GM18907 (cell line): Measurements from ENCODE around the gene RAB38.

Experiments
- ATAC-seq: cut with Tn5 transposase; IDR thresholded peaks from one replicate; pipeline ENCODE4 v1.9.1; 2021; ENCODE audit warnings: mild to moderate bottlenecking, moderate library complexity; ENCODE audit not compliant: unreplicated experiment

The RAB38 gene

DNA sequence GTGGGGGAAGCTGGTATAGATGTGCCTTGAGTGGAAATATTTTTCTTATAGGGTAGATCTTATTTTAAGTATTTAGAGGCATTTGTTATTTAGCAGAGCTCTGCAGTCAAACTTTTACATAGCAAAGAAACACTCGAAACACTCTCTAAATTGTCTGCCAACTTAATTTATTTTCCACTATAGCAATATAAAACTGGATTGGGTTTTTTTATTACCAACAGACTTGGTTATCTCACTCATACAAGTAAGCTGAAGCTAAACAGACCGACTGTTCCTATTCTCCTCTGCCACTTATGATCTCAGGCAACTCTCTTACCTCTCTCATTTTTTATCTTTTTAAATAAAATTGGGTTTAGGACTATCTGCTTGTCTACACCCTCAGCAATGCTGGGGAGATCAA lies 4.6 kb downstream of the RAB38 start:
- ATAC-seq, result no peak

DNA sequence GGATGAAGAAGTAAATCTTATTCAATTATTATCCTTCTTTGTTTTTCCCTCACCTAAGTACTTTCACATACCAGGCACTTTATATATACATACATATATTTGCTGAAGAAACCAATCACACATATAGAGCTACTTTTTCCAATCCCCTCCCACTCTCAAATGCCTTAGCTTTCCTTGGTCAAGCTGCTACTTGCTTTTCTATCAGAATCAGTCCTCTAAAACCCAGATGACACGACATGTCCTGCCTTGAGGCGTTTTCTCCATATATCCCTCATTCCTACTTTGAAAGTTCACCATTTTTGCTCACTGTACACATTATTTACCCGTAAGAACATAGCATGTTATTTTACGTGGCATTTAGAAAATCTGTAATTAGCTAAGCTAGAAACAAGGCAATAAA lies 5.4 kb downstream of the RAB38 start:
- ATAC-seq, result no peak

GRCh38 chr11:88169471-88169870 lies 5.8 kb downstream of the RAB38 start:
- ATAC-seq, result no peak

DNA sequence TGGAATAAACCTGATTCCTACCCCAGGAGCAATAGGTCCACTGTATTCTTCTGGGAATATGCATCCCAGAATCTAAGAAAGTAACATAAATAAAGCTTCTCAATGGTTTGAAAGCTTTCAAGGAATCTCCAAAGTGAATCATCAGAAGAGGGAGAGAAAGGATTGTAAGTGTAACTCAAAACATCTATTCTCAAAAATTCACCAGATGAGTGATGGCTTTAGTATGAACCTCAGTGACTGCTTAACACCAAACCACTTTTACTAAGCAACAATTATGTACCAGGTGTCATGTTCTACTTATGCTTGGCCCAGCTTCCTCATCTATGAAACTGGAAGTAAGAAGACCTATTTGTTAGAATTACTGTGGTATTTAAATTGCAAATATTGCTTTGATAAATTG lies 7.4 kb downstream of the RAB38 start:
- ATAC-seq, result no peak

DNA sequence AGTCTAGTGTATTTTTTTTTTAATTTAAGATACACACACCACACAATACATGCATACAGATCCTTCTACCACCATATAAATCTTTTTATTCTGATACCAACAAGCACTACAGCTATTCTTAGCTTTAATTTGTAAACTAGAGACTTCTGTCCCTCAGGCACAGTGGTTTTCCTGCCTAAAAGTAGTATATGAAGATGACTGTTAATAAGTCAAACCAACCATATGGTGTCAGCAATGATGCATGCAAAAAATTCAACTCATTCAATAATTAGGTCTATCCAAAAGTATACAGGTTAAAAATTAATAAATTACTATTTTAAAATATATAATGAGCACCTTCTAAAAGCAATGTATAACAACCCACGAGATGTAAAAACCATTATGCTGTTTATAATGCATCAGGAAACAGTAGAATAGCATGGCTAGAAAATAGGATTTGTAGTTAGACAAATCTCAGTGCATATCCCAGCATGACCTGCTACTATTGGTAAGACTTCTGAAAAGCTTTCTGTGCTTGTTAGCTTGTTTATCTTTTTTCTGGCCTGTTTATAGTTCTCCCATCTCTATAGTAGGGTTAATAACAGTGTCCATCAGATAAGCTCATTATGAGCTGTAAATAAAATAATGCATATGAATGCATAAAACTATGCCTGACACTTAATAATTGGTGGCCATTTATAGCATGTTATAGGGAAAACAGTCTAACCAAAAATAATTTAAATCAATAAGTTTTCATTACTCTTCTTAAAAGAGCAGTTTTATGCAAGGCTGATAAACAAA lies 10.2 kb downstream of the RAB38 start:
- peak; percentile 67 for ATAC-seq

DNA sequence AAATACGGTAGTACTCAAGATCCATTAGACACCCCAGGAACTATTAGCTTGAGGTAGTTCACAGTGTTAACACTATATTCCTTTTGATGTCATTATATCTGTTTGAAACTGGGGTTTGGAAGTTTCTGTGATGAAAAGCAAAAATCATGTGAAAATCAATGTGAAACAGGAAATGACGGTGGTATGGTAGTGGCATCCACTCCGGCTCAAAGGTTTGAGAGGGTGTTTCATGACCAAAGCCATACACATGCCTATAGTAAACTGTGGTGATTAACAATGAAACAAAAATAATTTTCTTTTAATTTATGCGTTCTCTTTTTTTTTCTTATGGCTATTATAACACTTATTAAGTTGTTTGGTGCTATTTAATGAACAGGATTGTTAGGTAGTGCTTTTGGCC lies 10.9 kb downstream of the RAB38 start:
- ATAC-seq, result no peak

DNA sequence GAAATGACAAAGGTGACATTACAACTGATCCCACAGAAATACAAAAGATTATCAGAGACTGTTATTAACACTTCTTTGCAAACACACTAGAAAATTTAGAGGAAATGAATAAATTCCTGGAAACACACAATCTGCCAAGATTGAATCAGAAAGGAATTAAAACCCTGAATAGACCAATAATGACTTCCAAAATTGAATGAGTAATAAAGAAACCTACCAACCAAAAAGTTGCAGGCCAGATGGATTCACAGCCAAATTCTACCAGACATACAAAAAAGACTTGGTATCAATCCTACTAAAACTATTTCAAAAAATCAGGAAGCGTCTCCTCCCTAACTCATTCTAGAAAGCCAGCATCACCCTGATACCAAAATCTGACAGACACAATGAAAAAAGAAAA lies 17.2 kb downstream of the RAB38 start:
- no peak for ATAC-seq

DNA sequence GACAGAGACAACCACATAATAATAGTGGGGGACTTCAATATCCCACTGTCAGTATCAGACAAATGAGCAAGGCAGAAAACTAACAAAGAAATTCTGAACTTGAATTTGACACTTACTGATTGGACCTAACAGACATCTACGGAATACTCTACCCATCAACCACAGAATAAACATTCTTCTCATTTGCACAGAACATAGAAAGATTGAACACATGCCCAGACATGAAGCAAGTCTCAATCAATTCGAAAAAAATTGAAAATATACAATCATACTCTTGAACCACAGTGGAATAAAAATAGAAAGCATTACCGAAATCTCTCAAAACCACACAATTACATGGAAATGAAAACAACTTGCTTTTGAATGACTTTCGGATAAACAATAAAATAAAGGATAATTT lies 17.9 kb downstream of the RAB38 start:
- ATAC-seq, result no peak

GRCh38 chr11:88152381-88152780 lies 22.9 kb downstream of the RAB38 start:
- ATAC-seq, result no peak

- ATAC-seq, result no peak
These were observed 23.5 kb downstream of the RAB38 start for GRCh38 chr11:88151709-88152265.

GRCh38 chr11:88146106-88146505 lies 29.1 kb downstream of the RAB38 start:
- ATAC-seq, result no peak

DNA sequence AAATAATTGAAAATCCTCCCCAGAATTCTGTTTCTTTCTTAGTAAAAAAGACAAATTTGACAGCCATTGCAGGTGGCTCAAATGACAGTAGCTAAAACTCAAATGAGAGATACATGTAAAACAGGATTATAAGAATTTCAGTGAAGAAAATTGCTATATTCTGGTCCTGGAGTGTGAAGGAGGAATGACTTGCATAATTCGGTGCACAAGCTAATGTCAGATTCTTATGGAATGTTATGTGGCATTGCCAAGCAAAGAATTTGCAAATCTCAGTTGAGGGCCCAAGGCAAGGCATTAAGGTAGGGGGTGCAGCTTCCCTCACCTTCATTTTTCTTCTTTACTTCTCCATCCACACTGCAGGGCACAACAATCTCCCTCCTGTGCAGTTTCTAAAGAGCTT lies 35.4 kb downstream of the RAB38 start:
- no peak for ATAC-seq

GRCh38 chr11:88131764-88132470 lies 43.3 kb downstream of the RAB38 start:
- ATAC-seq, result peak; percentile 65

DNA sequence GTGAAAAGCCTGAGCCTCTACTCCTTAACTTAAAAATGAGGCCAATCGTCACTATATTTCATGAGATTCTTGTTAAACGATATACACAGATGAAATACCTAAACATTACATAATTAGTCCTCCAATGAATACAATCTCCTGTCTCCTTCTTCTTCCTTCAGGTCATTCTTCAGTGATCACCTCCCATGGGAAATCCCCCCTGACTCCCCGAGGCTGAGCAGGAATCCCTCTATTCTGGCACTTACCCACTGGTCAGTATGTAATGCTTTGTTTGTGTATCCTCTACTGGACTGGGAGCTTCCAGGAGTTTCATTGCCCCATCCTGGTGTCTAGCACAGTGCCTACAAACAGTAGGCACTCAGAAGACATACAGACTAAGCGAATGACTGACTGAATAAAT lies 52.3 kb downstream of the RAB38 start:
- ATAC-seq, result no peak

DNA sequence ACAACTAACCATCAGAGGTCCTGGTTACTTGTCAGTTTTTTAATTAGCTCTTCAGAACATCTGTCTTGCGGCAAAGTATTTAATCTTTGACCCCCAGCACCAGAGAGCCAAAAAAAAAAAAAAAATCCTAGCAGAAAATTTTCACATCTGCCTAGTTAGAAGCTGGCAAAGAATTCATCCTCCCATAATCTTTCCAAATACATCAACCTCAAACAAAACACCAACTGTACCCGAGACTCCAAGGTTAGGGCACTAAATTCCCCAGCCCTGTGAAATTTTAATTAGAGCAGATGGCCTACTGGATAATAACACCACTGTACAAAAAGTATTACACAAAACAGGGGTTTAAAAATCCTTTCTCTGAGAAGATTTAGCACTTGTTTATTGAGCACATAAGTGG lies 55.7 kb downstream of the RAB38 start:
- ATAC-seq, result no peak

DNA sequence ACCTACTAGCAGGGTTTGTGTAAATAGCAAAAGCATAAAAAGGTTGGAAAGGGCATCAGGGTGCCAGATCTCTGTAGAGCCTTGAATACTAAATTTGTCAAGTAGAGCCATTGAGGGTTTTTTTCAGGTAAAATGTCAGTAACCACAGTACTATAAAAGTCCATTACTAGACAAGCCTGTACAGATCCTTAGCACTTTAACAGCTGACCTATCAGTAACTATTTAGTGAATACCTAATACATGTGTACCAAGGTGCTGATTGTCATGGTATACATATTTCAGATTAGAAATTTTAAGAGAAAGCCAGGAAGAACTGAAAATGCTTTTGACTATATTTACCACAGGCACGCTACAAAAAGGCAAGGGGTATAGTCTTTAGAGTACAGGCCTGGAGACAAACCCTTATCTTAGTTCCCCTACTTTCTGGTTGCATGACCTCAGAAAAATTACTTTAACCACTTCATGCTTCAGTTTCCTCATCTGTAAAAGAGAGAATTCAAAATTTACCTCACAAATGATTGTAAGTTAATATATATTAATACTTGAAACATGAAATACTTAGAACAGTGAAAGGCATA lies 57.9 kb downstream of the RAB38 start:
- ATAC-seq, result peak; percentile 79

GRCh38 chr11:88115828-88116755 lies 59.2 kb downstream of the RAB38 start:
- ATAC-seq, result no peak

GRCh38 chr11:88114486-88115045 lies 60.7 kb downstream of the RAB38 start:
- ATAC-seq, result no peak

DNA sequence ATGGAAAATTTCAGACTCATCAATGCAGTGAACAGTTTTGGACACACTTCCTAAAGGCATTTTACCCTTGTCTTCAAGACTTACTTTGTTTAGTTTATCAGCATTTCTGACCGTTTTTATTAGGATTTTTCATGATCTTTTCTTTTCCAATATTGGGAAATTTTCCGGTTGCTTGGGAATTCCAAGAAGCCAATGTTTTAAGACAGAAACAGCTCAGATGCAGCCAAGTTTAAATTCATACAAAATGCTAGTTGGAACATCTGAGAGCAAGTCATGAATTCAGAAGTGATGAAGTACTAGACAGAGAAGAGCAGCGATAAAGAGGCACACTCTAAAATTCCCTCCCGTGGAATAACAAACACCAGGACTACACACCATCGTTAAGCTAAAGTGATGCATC lies 68.6 kb downstream of the RAB38 start:
- ATAC-seq, result no peak

GRCh38 chr11:88105951-88106350 lies 69.3 kb downstream of the RAB38 start:
- ATAC-seq, result no peak
